GM21526 (cell line): ENCODE measurements around the gene GALNT1.

ENCODE experiments used
- ATAC-seq: cut with Tn5 transposase; IDR thresholded peaks from one replicate; pipeline ENCODE4 v1.9.1; 2021; ENCODE audit warnings: moderate library complexity; ENCODE audit not compliant: unreplicated experiment, low FRiP score

The GALNT1 gene

GRCh38 chr18:35616664-35617423 lies 35.3 kb downstream of the GALNT1 start:
- peak; percentile 98 for ATAC-seq

- ATAC-seq: no peak
Observed at GRCh38 chr18:35617865-35618264, 36.3 kb downstream of the GALNT1 start.

GRCh38 chr18:35618289-35618688 lies 36.7 kb downstream of the GALNT1 start:
- ATAC-seq: no peak

GRCh38 chr18:35618696-35619095 lies 37.2 kb downstream of the GALNT1 start:
- ATAC-seq: no peak

GRCh38 chr18:35619464-35619863 lies 37.9 kb downstream of the GALNT1 start:
- no peak for ATAC-seq

GRCh38 chr18:35619941-35620340 lies 38.4 kb downstream of the GALNT1 start:
- ATAC-seq: no peak

GRCh38 chr18:35620765-35621164 lies 39.2 kb downstream of the GALNT1 start:
- ATAC-seq: no peak

GRCh38 chr18:35623255-35623654 lies 41.7 kb downstream of the GALNT1 start:
- ATAC-seq: no peak

GRCh38 chr18:35624146-35624545 lies 42.6 kb downstream of the GALNT1 start:
- peak; percentile 72 for ATAC-seq

GRCh38 chr18:35625232-35625631 lies 43.7 kb downstream of the GALNT1 start:
- ATAC-seq: no peak

GRCh38 chr18:35633761-35634160 lies 52.2 kb downstream of the GALNT1 start:
- ATAC-seq: no peak

GRCh38 chr18:35634323-35634722 lies 52.8 kb downstream of the GALNT1 start:
- no peak for ATAC-seq

GRCh38 chr18:35635170-35635569 lies 53.6 kb downstream of the GALNT1 start:
- no peak for ATAC-seq

GRCh38 chr18:35637227-35637626 lies 55.7 kb downstream of the GALNT1 start:
- ATAC-seq: no peak

- ATAC-seq: no peak
Observed at GRCh38 chr18:35639296-35639695, 57.8 kb downstream of the GALNT1 start.

GRCh38 chr18:35641467-35641866 lies 59.9 kb downstream of the GALNT1 start:
- no peak for ATAC-seq

GRCh38 chr18:35641916-35642315 lies 60.4 kb downstream of the GALNT1 start:
- no peak for ATAC-seq

GRCh38 chr18:35642802-35643201 lies 61.3 kb downstream of the GALNT1 start:
- ATAC-seq: no peak

- ATAC-seq: no peak
Observed at GRCh38 chr18:35646449-35646848, 64.9 kb downstream of the GALNT1 start.

- no peak for ATAC-seq
Observed at GRCh38 chr18:35653392-35654135, 72.0 kb downstream of the GALNT1 start.

GRCh38 chr18:35658112-35658511 lies 76.6 kb downstream of the GALNT1 start:
- ATAC-seq: no peak
